PC-3 (cell line): ENCODE measurements around the gene SLC25A34. TPM values are rescaled to one million over a fixed set of nuclear protein-coding genes. Genes with fewer than 3 reads are reported as not detected.

Experiments
- ATAC-seq: fragments of 200-7000 bp; cut with Tn5 transposase; 2 replicates; pipeline ENCODE4 v1.9.1; 2020; ENCODE audit warnings: mild to moderate bottlenecking, moderate library complexity
- BruUV-seq: library from RNA; stranded (reverse); fragments of 400-500 nt; replicated peaks from 2 replicates; lab custom pipeline; 2021; lab: Mats Ljungman, UMichigan
- CTCF ChIA-PET: fragments of 300-600 bp; sonication (Branson Sonifier 250); formaldehyde crosslinking; loops from one replicate; lab custom pipeline; 2022; ENCODE audit warnings: antibody characterized with exemption; lab: Charles Lee
- POLR2A ChIA-PET: fragments of 300-600 bp; sonication (Branson Sonifier 250); formaldehyde crosslinking; loops from one replicate; lab custom pipeline; 2022; ENCODE audit warnings: antibody characterized with exemption; ENCODE audit not compliant: unreplicated experiment; lab: Charles Lee
- DNase-seq: peaks from one replicate; pipeline ENCODE4 v3.0.0-alpha.2; 2015
- H2AFZ ChIP-seq: fragments of 300-600 bp; sonication (generic); 2 replicates; pipeline ENCODE4 v1.6.0; 2016; ENCODE audit warnings: antibody characterized with exemption, low read length
- H3F3A ChIP-seq: fragments of 300-600 bp; sonication (generic); one replicate; pipeline ENCODE4 v1.6.0; 2017; ENCODE audit warnings: antibody characterized with exemption, low read length, control low read depth, mild to moderate bottlenecking; ENCODE audit not compliant: unreplicated experiment
- H3K27ac ChIP-seq: fragments of 300-600 bp; sonication (generic); 2 replicates; pipeline ENCODE4 v1.5.1; 2016; ENCODE audit warnings: mild to moderate bottlenecking, low read length
- H3K27me3 ChIP-seq: fragments of 300-600 bp; sonication (generic); 2 replicates; pipeline ENCODE4 v1.6.1; 2016; ENCODE audit warnings: low read length, mixed read lengths
- H3K36me3 ChIP-seq: fragments of 300-600 bp; sonication (generic); 2 replicates; pipeline ENCODE4 v1.6.1; 2016; ENCODE audit warnings: low read depth, mixed run types, low read length, mixed read lengths
- H3K4me1 ChIP-seq: fragments of 300-600 bp; sonication (generic); 2 replicates; pipeline ENCODE4 v1.5.1; 2016; ENCODE audit warnings: low read length; ENCODE audit not compliant: insufficient read depth
- H3K4me2 ChIP-seq: fragments of 300-600 bp; sonication (generic); 2 replicates; pipeline ENCODE4 v1.6.0; 2016; ENCODE audit warnings: low read length
- H3K4me3 ChIP-seq: fragments of 300-600 bp; sonication (generic); 2 replicates; pipeline ENCODE4 v1.5.1; 2016; ENCODE audit warnings: mild to moderate bottlenecking, low read length, mixed read lengths
- H3K79me2 ChIP-seq: fragments of 300-600 bp; sonication (generic); 2 replicates; pipeline ENCODE4 v1.6.1; 2017; ENCODE audit warnings: low read length, mixed read lengths
- H3K9ac ChIP-seq: fragments of 300-600 bp; sonication (generic); 2 replicates; pipeline ENCODE4 v1.6.0; 2016; ENCODE audit warnings: mild to moderate bottlenecking, low read length
- H3K9me2 ChIP-seq: fragments of 300-600 bp; sonication (generic); replicated peaks from 2 replicates; pipeline ENCODE4 v1.6.1; 2016; ENCODE audit warnings: mixed run types, low read length, mixed read lengths
- H3K9me3 ChIP-seq: fragments of 300-600 bp; sonication (generic); 2 replicates; pipeline ENCODE4 v1.6.1; 2016; ENCODE audit warnings: low read length, mixed read lengths
- H4K20me1 ChIP-seq: fragments of 300-600 bp; sonication (generic); 2 replicates; pipeline ENCODE4 v1.6.1; 2016; ENCODE audit warnings: low read length, mixed read lengths
- CTCF ChIP-seq: fragments of 300-600 bp; sonication (generic); conservative IDR thresholded peaks from 2 replicates; pipeline ENCODE4 v1.5.1; 2017; ENCODE audit warnings: antibody characterized with exemption, low read depth, mild to moderate bottlenecking, low read length
- EZH2 ChIP-seq: fragments of 300-600 bp; sonication (generic); IDR thresholded peaks from one replicate; pipeline ENCODE4 v1.6.1; 2017; ENCODE audit warnings: antibody characterized with exemption, mild to moderate bottlenecking, low read length; ENCODE audit not compliant: unreplicated experiment
- EZH2phosphoT487 ChIP-seq: fragments of 300-600 bp; sonication (generic); IDR thresholded peaks from 2 replicates; pipeline ENCODE4 v1.6.1; 2018; ENCODE audit warnings: mild to moderate bottlenecking, antibody characterized with exemption, low read length, borderline replicate concordance
- intact Hi-C: fragments of 100-400 bp; cut with micrococcal nuclease; formaldehyde crosslinking; loops from 2 replicates; pipeline ENCODE4 v1.9.0; 2023
- total RNA-seq: library from RNA; depleted of rRNA; stranded (reverse); fragments of >200 nt; gene quantifications from 2 replicates; pipeline ENCODE4 v1.2.3, GENCODE V29; 2014

The SLC25A34 gene
- total RNA-seq, 1 experiment from 2014 or later = 0.44 TPM

DNA sequence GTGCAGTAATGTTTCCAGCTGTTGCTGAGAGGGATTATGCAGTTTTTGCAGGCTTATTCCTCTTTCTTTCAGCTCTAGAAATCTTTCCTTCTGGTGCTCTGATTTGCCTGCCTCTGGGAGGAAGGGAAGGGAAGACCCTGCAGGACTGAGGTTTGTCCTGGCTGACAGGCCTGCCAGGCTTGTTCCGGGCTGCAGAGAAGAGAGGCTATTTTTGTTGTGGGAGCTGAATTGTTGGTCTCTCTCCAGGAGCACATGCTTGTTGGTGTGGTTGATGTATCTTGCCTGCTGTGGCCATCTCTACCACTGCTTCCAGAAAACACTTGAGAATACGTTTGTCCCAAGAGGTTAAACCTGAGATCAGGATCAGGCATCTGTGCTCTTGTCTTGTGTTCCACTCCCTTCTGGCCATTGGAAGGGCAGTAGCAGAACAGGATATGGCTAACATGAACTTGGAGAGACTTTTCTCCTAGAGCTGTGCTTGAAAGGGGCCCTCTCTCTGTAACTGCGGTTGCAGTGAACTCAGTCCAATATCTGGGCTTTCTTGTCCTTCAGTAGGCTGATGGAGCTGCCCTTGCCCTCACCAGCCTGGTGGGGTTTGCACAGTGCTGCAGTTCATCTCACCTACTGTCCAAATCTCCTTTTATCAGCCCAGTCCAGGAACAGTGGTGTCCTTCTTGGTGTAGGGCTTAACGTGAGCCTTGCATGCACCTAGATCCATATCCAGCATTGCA lies 21.5 kb upstream of the SLC25A34 start:
- H3F3A ChIP-seq = no peaks in the 10 kb centered on the region
- DNase-seq = no peak
- H3K9me3 ChIP-seq = no peaks in the 10 kb centered on the region
- H3K36me3 ChIP-seq = peaks cover 7% of the 10 kb centered on the region; the same call in 1 of the 2 replicates
- H3K4me3 ChIP-seq = no peak overlapping the region
- ChIA-PET CTCF (interaction anchor here (0.6 kb wide), 2 partner anchors 162 to 426 kb away, joined by 5 to 10 read pairs; no protein-coding TSS in a partner anchor), POLR2A (no interaction called here)
- H3K4me1 ChIP-seq = no peaks in the 10 kb centered on the region
- H3K4me2 ChIP-seq = no peak overlapping the region
- 0 out of 2 replicates have a peak, but pooled peaks cover 6% of the 10 kb centered on the region for H3K79me2 ChIP-seq
- H3K27me3 ChIP-seq = no peaks in the 10 kb centered on the region
- H2AFZ ChIP-seq = no peak overlapping the region
- ATAC-seq = no peak; the same call in 1 of the 2 replicates
- no peak for TF ChIP-seq EZH2phosphoT487
- no peak for TF ChIP-seq EZH2
- TF ChIP-seq CTCF = no peak
- H4K20me1 ChIP-seq = no peaks in the 10 kb centered on the region
- H3K27ac ChIP-seq = no peak overlapping the region
- intact Hi-C loops = no loop called here
- H3K9ac ChIP-seq = no peak overlapping the region
- no peaks in the 10 kb centered on the region for H3K9me2 ChIP-seq
- no TSS peak for BruUV-seq

- POLR2A ChIA-PET = no interaction called here
- H3K9ac ChIP-seq = no peak overlapping the region
Observed at GRCh38 chr1:15717418-15718125, 18.5 kb upstream of the SLC25A34 start.

More at GRCh38 chr1:15717418-15718125, 18.5 kb upstream of the SLC25A34 start:
- Histone ChIP-seq H3K9me2 (no peaks in the 10 kb centered on the region), H3K9me3 (no peaks in the 10 kb centered on the region), H3K36me3 (peaks cover 9% of the 10 kb centered on the region; the same call in 1 of the 2 replicates), H3K79me2 (0 out of 2 replicates have a peak, but pooled peaks cover 4% of the 10 kb centered on the region), H3K4me3 (no peak overlapping the region), H3K4me2 (no peak overlapping the region), H3K27ac (no peak overlapping the region), H3K4me1 (no peaks in the 10 kb centered on the region), H3F3A (no peaks in the 10 kb centered on the region), H2AFZ (no peak overlapping the region), H3K27me3 (no peaks in the 10 kb centered on the region), H4K20me1 (no peaks in the 10 kb centered on the region)
- DNase-seq = no peak
- no TSS peak for BruUV-seq
- no peak for ATAC-seq
- intact Hi-C loops = no loop called here
- CTCF ChIA-PET = no interaction called here
- no peak for TF ChIP-seq EZH2phosphoT487
- no peak for TF ChIP-seq CTCF
- TF ChIP-seq EZH2 = no peak
